Adrenal gland (tissue), 12 donors: ENCODE measurements around the gene YWHAQ. TPM values are rescaled to one million over a fixed set of nuclear protein-coding genes. Genes with fewer than 3 reads are reported as not detected.

Experiments
- DNase-seq, 7 donors: peaks; one replicate each; pipeline ENCODE4 v3.0.0-alpha.2; 2019 to 2020
- H3K27ac ChIP-seq, 5 donors: fragments of 200-600 bp; sonication (generic) in 4 of 5; 1 replicate in 3 of 5; 2 replicates in 2 of 5; pipeline versions ENCODE4 v1.5.1 to v1.8.0; 2016 to 2020; ENCODE audit warnings: mild to moderate bottlenecking in 1 of 5
- H3K27me3 ChIP-seq: fragments of 200-600 bp; 2 replicates; pipeline ENCODE4 v1.8.0; 2021
- H3K36me3 ChIP-seq, 2 donors: fragments of 200-600 bp; replicated peaks in 1 of 2; 1 replicate in 1 of 2; 2 replicates in 1 of 2; pipeline versions ENCODE4 v1.5.1 to v1.8.0; 2018 to 2022
- H3K4me1 ChIP-seq, 2 donors: fragments of 200-600 bp; replicated peaks in 1 of 2; 1 replicate in 1 of 2; 2 replicates in 1 of 2; pipeline versions ENCODE4 v1.5.1 to v1.8.0; 2018 to 2021
- H3K4me3 ChIP-seq, 4 donors: fragments of 200-600 bp; sonication (generic) in 3 of 4; one replicate each; pipeline ENCODE4 v1.5.1; 2016 to 2018
- H3K9me3 ChIP-seq, 3 donors: fragments of 200-600 bp; sonication (generic) in 1 of 3; replicated peaks in 1 of 3; 1 replicate in 2 of 3; 2 replicates in 1 of 3; pipeline versions ENCODE4 v1.5.1 to v1.8.0; 2016 to 2021
- CTCF ChIP-seq, 6 experiments: fragments of 450-650 bp in 4 of 6; fragments of 200-600 bp in 2 of 6; sonication (generic) in 1 of 6; IDR thresholded peaks; 1 replicate in 5 of 6; 2 replicates in 1 of 6; pipeline versions ENCODE4 v1.5.1 to v1.8.0; 2016 to 2021; ENCODE audit warnings: antibody characterized with exemption in 6 of 6, mild to moderate bottlenecking in 2 of 6, moderate library complexity in 1 of 6
- POLR2A ChIP-seq, 2 donors: fragments of 450-650 bp; IDR thresholded peaks; one replicate each; pipeline ENCODE4 v1.6.1; 2017; ENCODE audit warnings: antibody characterized with exemption in 2 of 2, mild to moderate bottlenecking in 2 of 2, moderate library complexity in 1 of 2
- WGBS, 4 donors: extraction: QIAGEN DNeasy Blood & Tissue Kit in 2 of 4; methylation state at CpG; one replicate each; pipeline versions ENCODE4 v1.1.5 to v1.1.7; 2013 to 2017; 5-methylcytosine and 5-hydroxymethylcytosine counted together
- intact Hi-C, 2 donors: fragments of 100-400 bp; cut with DNase I; formaldehyde crosslinking; loops; one replicate each; pipeline versions ENCODE4 v1.14.1 to v1.15.0; 2022 to 2023
- polyA plus RNA-seq, 3 donors: library from polyadenylated mRNA; stranded (reverse); fragments of 200-250 nt in 2 of 3; fragments of 350-450 nt in 1 of 3; fragmentation: Illumina TruSeq in 1 of 3; extraction: RNeasy Lipid Tissue Mini Kit (QIAGEN cat#74804) in 1 of 3; gene quantifications; one replicate each; pipeline ENCODE4 v1.2.3, GENCODE V29; 2013 to 2014
- total RNA-seq, 9 donors: library from RNA; depleted of rRNA in 4 of 9; stranded (reverse); fragments of >200 nt in 4 of 9; fragments of 120-200 nt in 1 of 9; fragmentation: NEBNext Ultra II Directional in 1 of 9; extraction: Animal tissue kit (Norgen Biotek cat#: 25700) in 1 of 9; gene quantifications; one replicate each; pipeline versions ENCODE4 v1.1.0 to v1.2.4, GENCODE V29; 2013 to 2023
- donor health status: healthy with polysubstance abuse.
- donor health status: Bipolar disorder and iron deficiency.
- donor health status: DM: yes; HTN: yes; CAD: no.
- donor health status: DM: no; HTN: no; CAD: no.
- donor health status: DM: no; HTN: no; CAD: no.
- donor health status: DM: yes; HTN: yes; CAD: no.

YWHAQ gene
- total and polyA plus RNA-seq, 12 donors: 74.1 to 477 (median 241) TPM

GRCh38 chr2:9649261-9649660, 18.5 kb upstream of the YWHAQ start:
- no peaks in the 10 kb centered on the region for H3K36me3 ChIP-seq

GRCh38 chr2:9648821-9649220, 18.0 kb upstream of the YWHAQ start:
- Histone ChIP-seq H3K4me1 (peaks cover 0 to 3% of the 10 kb centered on the region in 2 donors), H3K27ac (no peak overlapping the region), H3K36me3 (no peaks in the 10 kb centered on the region), H3K9me3 (no peaks in the 10 kb centered on the region), H3K4me3 (no peak overlapping the region), H3K27me3 (no peaks in the 10 kb centered on the region)
- TF ChIP-seq CTCF (IDR thresholded peaks at IDR 0.05) (no peak), POLR2A (IDR thresholded peaks at IDR 0.05) (no peak)
- intact Hi-C loops: no loop called here
- WGBS, 4 donors: 75 to 100% (median 89%) methylated on average over 2 to 10 of the region's 10 CpGs
- no peak for DNase-seq

More at GRCh38 chr2:9649261-9649660, 18.5 kb upstream of the YWHAQ start:
- Histone ChIP-seq H3K4me3 (no peak overlapping the region), H3K27ac (no peak overlapping the region), H3K27me3 (no peaks in the 10 kb centered on the region), H3K9me3 (no peaks in the 10 kb centered on the region), H3K4me1 (peaks cover 0 to 3% of the 10 kb centered on the region in 2 donors)
- intact Hi-C loops: no loop called here
- DNase-seq: no peak
- WGBS, 4 donors: 60 to 82% (median 76%) methylated on average over 2 to 6 of the region's 6 CpGs
- no peak for TF ChIP-seq CTCF (IDR thresholded peaks at IDR 0.05)

GRCh38 chr2:9647884-9648283, 17.1 kb upstream of the YWHAQ start:
- 60 to 79% (median 69%) methylated on average over 2 to 6 of the region's 6 CpGs for WGBS, 4 donors
- Histone ChIP-seq H3K27me3 (no peaks in the 10 kb centered on the region), H3K9me3 (no peaks in the 10 kb centered on the region), H3K4me1 (peaks cover 0 to 2% of the 10 kb centered on the region in 2 donors), H3K27ac (no peak overlapping the region), H3K36me3 (no peaks in the 10 kb centered on the region), H3K4me3 (no peak overlapping the region)
- TF ChIP-seq CTCF (IDR thresholded peaks at IDR 0.05) (no peak), POLR2A (IDR thresholded peaks at IDR 0.05) (no peak)
- no peak for DNase-seq
- intact Hi-C loops: no loop called here

GRCh38 chr2:9646196-9647030, 15.6 kb upstream of the YWHAQ start:
- Histone ChIP-seq H3K36me3 (no peaks in the 10 kb centered on the region), H3K4me3 (no peak overlapping the region), H3K9me3 (no peaks in the 10 kb centered on the region), H3K27me3 (no peaks in the 10 kb centered on the region), H3K27ac (no peak overlapping the region), H3K4me1 (no peaks in the 10 kb centered on the region)
- no peak for TF ChIP-seq POLR2A (IDR thresholded peaks at IDR 0.05)
- TF ChIP-seq CTCF (IDR thresholded peaks at IDR 0.05): no peak
- intact Hi-C loops: no loop called here
- WGBS, 4 donors: 77 to 84% (median 82%) methylated on average over 13 to 17 of the region's 17 CpGs
- no peak for DNase-seq
